ENCODE measurements around the gene BECN2. TPM values are rescaled to one million over a fixed set of nuclear protein-coding genes. Genes with fewer than 3 reads are reported as not detected.
"Not testable (repeated sequence)": the region's sequence is repeated elsewhere in the genome, so short reads cannot be mapped to it uniquely, and the experiment has no call there.

BECN2 gene
- total RNA-seq, 2 experiments from 2014 or later = not detected

GRCh38 chr1:241988389-241988930 lies 30.9 kb downstream of the BECN2 start:
- H3K27ac Mint-ChIP-seq; ATAC-seq; POLR2A ChIA-PET; H3K9me3 Mint-ChIP-seq (ENCODE audit: insufficient read depth); DNase-seq; H3K27me3 Mint-ChIP-seq (ENCODE audit: low read depth); H3K36me3 Mint-ChIP-seq (ENCODE audit: low read depth); CTCF ChIA-PET; H3K4me1 Mint-ChIP-seq (ENCODE audit: low read depth); H3K4me3 Mint-ChIP-seq: not testable (repeated sequence)

GRCh38 chr1:241990040-241990439 lies 32.5 kb downstream of the BECN2 start:
- no peaks in the 10 kb centered on the region for H3K4me1 Mint-ChIP-seq (ENCODE audit: low read depth)
- ChIA-PET CTCF (no interaction called here), POLR2A (no interaction called here)
- H3K27ac Mint-ChIP-seq = no peak overlapping the region
- H3K9me3 Mint-ChIP-seq (ENCODE audit: insufficient read depth) = no peaks in the 10 kb centered on the region
- no peak for DNase-seq
- ATAC-seq = no peak
- no peaks in the 10 kb centered on the region for H3K36me3 Mint-ChIP-seq (ENCODE audit: low read depth)
- no peak overlapping the region for H3K4me3 Mint-ChIP-seq
- no peaks in the 10 kb centered on the region for H3K27me3 Mint-ChIP-seq (ENCODE audit: low read depth)

- Mint-ChIP-seq H3K27ac (no peak overlapping the region), H3K36me3 (ENCODE audit: low read depth) (no peaks in the 10 kb centered on the region), H3K4me1 (ENCODE audit: low read depth) (no peaks in the 10 kb centered on the region), H3K9me3 (ENCODE audit: insufficient read depth) (no peaks in the 10 kb centered on the region), H3K4me3 (no peak overlapping the region), H3K27me3 (ENCODE audit: low read depth) (no peaks in the 10 kb centered on the region)
- DNase-seq (no peak), ATAC-seq (no peak)
- CTCF ChIA-PET = no interaction called here
- POLR2A ChIA-PET = no interaction called here
Measured at GRCh38 chr1:241992734-241993133, 35.2 kb downstream of the BECN2 start.

GRCh38 chr1:241994171-241994570 lies 36.6 kb downstream of the BECN2 start:
- DNase-seq (no peak), ATAC-seq (no peak)
- ChIA-PET CTCF (no interaction called here), POLR2A (no interaction called here)
- Mint-ChIP-seq H3K9me3 (ENCODE audit: insufficient read depth) (no peaks in the 10 kb centered on the region), H3K4me3 (no peak overlapping the region), H3K36me3 (ENCODE audit: low read depth) (no peaks in the 10 kb centered on the region), H3K27ac (no peak overlapping the region), H3K27me3 (ENCODE audit: low read depth) (no peaks in the 10 kb centered on the region), H3K4me1 (ENCODE audit: low read depth) (peaks cover 6% of the 10 kb centered on the region)

GRCh38 chr1:241997401-241997998 lies 39.9 kb downstream of the BECN2 start:
- no peaks in the 10 kb centered on the region for H3K9me3 Mint-ChIP-seq (ENCODE audit: insufficient read depth)
- CTCF ChIA-PET = interaction anchor here (1.1 to 2.8 kb wide), 11 partner anchors 9 to 387 kb away, joined by 3 to 19 read pairs (median 3); no protein-coding TSS in a partner anchor
- H3K4me3 Mint-ChIP-seq = no peak overlapping the region
- H3K4me1 Mint-ChIP-seq (ENCODE audit: low read depth) = peaks cover 6% of the 10 kb centered on the region
- H3K27me3 Mint-ChIP-seq (ENCODE audit: low read depth) = no peaks in the 10 kb centered on the region
- no peaks in the 10 kb centered on the region for H3K36me3 Mint-ChIP-seq (ENCODE audit: low read depth)
- ATAC-seq (no peak), DNase-seq (no peak)
- no peak overlapping the region for H3K27ac Mint-ChIP-seq
- POLR2A ChIA-PET = no interaction called here

GRCh38 chr1:241998412-241998921 lies 40.9 kb downstream of the BECN2 start:
- ATAC-seq = peak; percentile 84
- DNase-seq = peak; percentile 63
- Mint-ChIP-seq H3K36me3 (ENCODE audit: low read depth) (no peaks in the 10 kb centered on the region), H3K4me1 (ENCODE audit: low read depth) (peaks cover 6% of the 10 kb centered on the region), H3K27ac (no peak overlapping the region), H3K4me3 (peak overlapping the region; percentile 63), H3K27me3 (ENCODE audit: low read depth) (no peaks in the 10 kb centered on the region), H3K9me3 (ENCODE audit: insufficient read depth) (no peaks in the 10 kb centered on the region)
- ChIA-PET CTCF (interaction anchor here (0.9 to 2.8 kb wide), 15 partner anchors 8 to 472 kb away, joined by 3 to 19 read pairs (median 4); no protein-coding TSS in a partner anchor), POLR2A (no interaction called here)

- ChIA-PET POLR2A (no interaction called here), CTCF (interaction anchor here (1.0 to 2.8 kb wide), 11 partner anchors 8 to 473 kb away, joined by 3 to 19 read pairs (median 4); no protein-coding TSS in a partner anchor)
- H3K9me3 Mint-ChIP-seq (ENCODE audit: insufficient read depth) = no peaks in the 10 kb centered on the region
- H3K4me3 Mint-ChIP-seq = peak within 1 kb of the TSS; percentile 63
- ATAC-seq (no peak), DNase-seq (no peak)
- H3K36me3 Mint-ChIP-seq (ENCODE audit: low read depth) = no peaks in the 10 kb centered on the region
- H3K27me3 Mint-ChIP-seq (ENCODE audit: low read depth) = no peaks in the 10 kb centered on the region
- peaks cover 6% of the 10 kb centered on the region for H3K4me1 Mint-ChIP-seq (ENCODE audit: low read depth)
- H3K27ac Mint-ChIP-seq = no peak within 1 kb of the TSS
Measured at GRCh38 chr1:241999026-241999425, 41.5 kb downstream of the BECN2 start, which contains the start of gene MAP1LC3C. Gene MAP1LC3C (minus strand): TSS chr1:241999098. CDS start chr1:241999008, 90 bp downstream.

GRCh38 chr1:242000434-242000833 lies 42.9 kb downstream of the BECN2 start:
- ChIA-PET POLR2A (no interaction called here), CTCF (no interaction called here)
- peaks cover 6% of the 10 kb centered on the region for H3K4me1 Mint-ChIP-seq (ENCODE audit: low read depth)
- H3K27me3 Mint-ChIP-seq (ENCODE audit: low read depth) = no peaks in the 10 kb centered on the region
- no peaks in the 10 kb centered on the region for H3K36me3 Mint-ChIP-seq (ENCODE audit: low read depth)
- DNase-seq (no peak), ATAC-seq (no peak)
- H3K9me3 Mint-ChIP-seq (ENCODE audit: insufficient read depth) = no peaks in the 10 kb centered on the region
- H3K27ac Mint-ChIP-seq = no peak overlapping the region
- no peak overlapping the region for H3K4me3 Mint-ChIP-seq

GRCh38 chr1:242002072-242002471 lies 44.5 kb downstream of the BECN2 start:
- Mint-ChIP-seq H3K36me3 (ENCODE audit: low read depth) (no peaks in the 10 kb centered on the region), H3K27ac (no peak overlapping the region), H3K4me1 (ENCODE audit: low read depth) (peaks cover 6% of the 10 kb centered on the region), H3K27me3 (ENCODE audit: low read depth) (no peaks in the 10 kb centered on the region), H3K4me3 (no peak overlapping the region), H3K9me3 (ENCODE audit: insufficient read depth) (no peaks in the 10 kb centered on the region)
- ChIA-PET POLR2A (no interaction called here), CTCF (interaction anchor here (1.4 kb wide), 1 partner anchor 106 kb away, joined by 3 read pairs; no protein-coding TSS in a partner anchor)
- DNase-seq (no peak), ATAC-seq (no peak)

GRCh38 chr1:242002510-242002909 lies 44.9 kb downstream of the BECN2 start:
- DNase-seq (no peak), ATAC-seq (no peak)
- no peak overlapping the region for H3K4me3 Mint-ChIP-seq
- H3K27ac Mint-ChIP-seq = no peak overlapping the region
- H3K36me3 Mint-ChIP-seq (ENCODE audit: low read depth) = no peaks in the 10 kb centered on the region
- ChIA-PET POLR2A (no interaction called here), CTCF (no interaction called here)
- H3K27me3 Mint-ChIP-seq (ENCODE audit: low read depth) = no peaks in the 10 kb centered on the region
- peaks cover 6% of the 10 kb centered on the region for H3K4me1 Mint-ChIP-seq (ENCODE audit: low read depth)
- H3K9me3 Mint-ChIP-seq (ENCODE audit: insufficient read depth) = no peaks in the 10 kb centered on the region

GRCh38 chr1:242004751-242005495 lies 47.4 kb downstream of the BECN2 start:
- DNase-seq (no peak), ATAC-seq (no peak)
- no peaks in the 10 kb centered on the region for H3K36me3 Mint-ChIP-seq (ENCODE audit: low read depth)
- H3K4me1 Mint-ChIP-seq (ENCODE audit: low read depth) = no peaks in the 10 kb centered on the region
- ChIA-PET POLR2A (interaction anchor here (0.8 kb wide), 1 partner anchor 167 kb away, joined by 5 read pairs; no protein-coding TSS in a partner anchor), CTCF (no interaction called here)
- H3K27ac Mint-ChIP-seq = no peak overlapping the region
- H3K27me3 Mint-ChIP-seq (ENCODE audit: low read depth) = no peaks in the 10 kb centered on the region
- no peaks in the 10 kb centered on the region for H3K9me3 Mint-ChIP-seq (ENCODE audit: insufficient read depth)
- H3K4me3 Mint-ChIP-seq = no peak overlapping the region

Measured in activated CD8-positive, alpha-beta T cell treated with anti-CD3 and anti-CD28 coated beads, Interleukin-2, amount 10 ng/mL, durations not matched to agents 7 days and 5 days (primary cell).